Stimulated activated CD8-positive, alpha-beta memory T cell treated with anti-CD3 and anti-CD28 coated beads, Interleukin-4, amount 100 ng/mL, for 1 hour (primary cell): ENCODE measurements around the gene NGEF.
"Not testable (repeated sequence)": the region's sequence is repeated elsewhere in the genome, so short reads cannot be mapped to it uniquely, and the experiment has no call there.

Experiments
- DNase-seq, 2 donors: peaks; one replicate each; pipeline ENCODE4 v3.0.0-alpha.2; 2020; ENCODE audit warnings: low read depth in 2 of 2, low spot score in 1 of 2

The NGEF gene

GRCh38 chr2:232873909-232874641 lies 139.0 kb downstream of the NGEF start:
- DNase-seq = no peak

- no peak for DNase-seq
These were observed 139.7 kb downstream of the NGEF start for GRCh38 chr2:232873292-232873908.

- DNase-seq = no peak
These were observed 140.2 kb downstream of the NGEF start for GRCh38 chr2:232872826-232873225.

- DNase-seq = no peak
These were observed 141.0 kb downstream of the NGEF start for GRCh38 chr2:232871835-232872736.

- no peak for DNase-seq
These were observed 141.6 kb downstream of the NGEF start for GRCh38 chr2:232871418-232871834.

- DNase-seq = no peak
These were observed 142.2 kb downstream of the NGEF start for GRCh38 chr2:232870766-232871371.

GRCh38 chr2:232870018-232870765 lies 142.9 kb downstream of the NGEF start, which contains the start of gene SNORC:
TSS of gene SNORC (plus strand) at chr2:232870264. CDS start at chr2:232870342, 78 bp downstream.
- no peak for DNase-seq

GRCh38 chr2:232869138-232870017 lies 143.7 kb downstream of the NGEF start:
- no peak for DNase-seq

GRCh38 chr2:232866104-232866503 lies 147.0 kb downstream of the NGEF start:
- no peak for DNase-seq

- no peak for DNase-seq
These were observed 147.9 kb downstream of the NGEF start for GRCh38 chr2:232865165-232865564.

GRCh38 chr2:232863996-232864395 lies 149.1 kb downstream of the NGEF start:
- no peak for DNase-seq

GRCh38 chr2:232861353-232861752 lies 151.7 kb downstream of the NGEF start:
- no peak for DNase-seq

- DNase-seq = no peak
These were observed 152.3 kb downstream of the NGEF start for GRCh38 chr2:232860593-232861241.

GRCh38 chr2:232859385-232859916 lies 153.6 kb downstream of the NGEF start:
- DNase-seq = no peak

GRCh38 chr2:232857158-232857563 lies 155.9 kb downstream of the NGEF start:
- DNase-seq = no peak

- no peak for DNase-seq
These were observed 159.0 kb downstream of the NGEF start for GRCh38 chr2:232854082-232854481.

GRCh38 chr2:232852676-232853075 lies 160.4 kb downstream of the NGEF start:
- DNase-seq = no peak

- not testable (repeated sequence) for DNase-seq
These were observed 161.0 kb downstream of the NGEF start for GRCh38 chr2:232852081-232852480.

- no peak for DNase-seq
These were observed 163.0 kb downstream of the NGEF start for GRCh38 chr2:232850039-232850438.
